IPS DF 6.9 (cell line): ENCODE results near the gene NHEJ1.

Experiments used
- DNase-seq: peaks from one replicate; pipeline ENCODE4 v3.0.0-alpha.2; 2013; ENCODE audit warnings: low read depth, low spot score
- H3K27ac ChIP-seq: one replicate; pipeline ENCODE4 v1.5.1; 2013; ENCODE audit warnings: low read length, control low read depth
- H3K27me3 ChIP-seq: 2 replicates; pipeline ENCODE4 v1.6.1; 2013; ENCODE audit warnings: mild to moderate bottlenecking, low read length; ENCODE audit not compliant: control insufficient read depth, insufficient read depth
- H3K36me3 ChIP-seq: 2 replicates; pipeline ENCODE4 v1.6.1; 2013; ENCODE audit warnings: low read length; ENCODE audit not compliant: control insufficient read depth, insufficient read depth
- H3K4me1 ChIP-seq: 2 replicates; pipeline ENCODE4 v1.6.1; 2013; ENCODE audit warnings: low read length; ENCODE audit not compliant: control insufficient read depth, insufficient read depth
- H3K4me3 ChIP-seq: 2 replicates; pipeline ENCODE4 v1.5.1; 2013; ENCODE audit warnings: mild to moderate bottlenecking, low read length
- H3K9me3 ChIP-seq: 2 replicates; pipeline ENCODE4 v1.6.1; 2013; ENCODE audit warnings: low read length, inconsistent platforms; ENCODE audit not compliant: control insufficient read depth, insufficient read depth
- WGBS: extraction: QIAGEN DNeasy Blood & Tissue Kit; methylation state at CpG from one replicate; pipeline ENCODE4 v1.1.7; 2013; ENCODE audit warnings: mixed read lengths, missing lambda C conversion rate; ENCODE audit not compliant: insufficient read length, insufficient coverage; 5-methylcytosine and 5-hydroxymethylcytosine counted together

Gene NHEJ1

DNA sequence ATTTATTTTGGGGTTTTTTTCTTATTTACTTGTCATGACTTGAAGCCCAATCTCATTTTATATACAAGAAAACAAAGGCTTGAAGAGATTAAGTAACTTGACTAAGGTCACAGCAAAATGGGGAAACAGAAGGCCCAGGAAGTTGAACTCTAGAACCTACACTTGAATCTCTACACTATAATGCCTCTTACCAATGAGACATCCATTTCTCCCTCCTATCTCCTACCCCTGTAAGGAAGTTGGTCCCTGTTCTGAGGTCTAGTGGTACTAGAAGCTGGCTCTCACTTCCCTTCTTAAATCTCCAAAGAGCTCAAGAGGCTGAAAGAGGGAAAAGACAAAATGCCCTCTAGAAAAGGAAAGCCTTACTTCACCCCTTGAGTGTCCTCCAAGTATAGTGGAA is 74.4 kb downstream of the NHEJ1 start:
- Histone ChIP-seq H3K9me3 (no peaks in the 10 kb centered on the region), H3K36me3 (no peaks in the 10 kb centered on the region), H3K4me3 (no peak overlapping the region), H3K4me1 (no peaks in the 10 kb centered on the region), H3K27ac (no peak overlapping the region), H3K27me3 (no peaks in the 10 kb centered on the region)
- no peak for DNase-seq

DNA sequence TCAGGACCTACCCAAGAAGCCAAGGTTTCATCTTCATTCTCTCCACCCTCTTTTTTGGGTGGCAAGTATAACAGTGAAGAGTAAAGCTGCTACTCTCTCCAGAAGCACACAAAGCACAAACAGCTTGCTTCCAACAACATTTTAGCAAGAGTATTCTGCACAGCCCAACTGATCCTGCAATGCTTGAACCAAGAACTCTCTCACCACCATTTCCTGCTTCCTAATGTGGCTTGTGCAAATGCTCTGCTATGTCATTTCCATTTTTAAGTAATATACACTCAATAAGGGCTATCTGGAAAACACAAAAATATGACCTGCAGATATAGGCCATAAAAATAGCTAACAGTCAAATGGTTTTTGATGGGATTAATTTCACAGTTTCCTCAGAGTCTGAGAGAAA is 75.8 kb downstream of the NHEJ1 start:
- Histone ChIP-seq H3K27me3 (no peaks in the 10 kb centered on the region), H3K9me3 (no peaks in the 10 kb centered on the region), H3K4me1 (no peaks in the 10 kb centered on the region), H3K27ac (no peak overlapping the region), H3K36me3 (no peaks in the 10 kb centered on the region), H3K4me3 (no peak overlapping the region)
- no peak for DNase-seq

DNA sequence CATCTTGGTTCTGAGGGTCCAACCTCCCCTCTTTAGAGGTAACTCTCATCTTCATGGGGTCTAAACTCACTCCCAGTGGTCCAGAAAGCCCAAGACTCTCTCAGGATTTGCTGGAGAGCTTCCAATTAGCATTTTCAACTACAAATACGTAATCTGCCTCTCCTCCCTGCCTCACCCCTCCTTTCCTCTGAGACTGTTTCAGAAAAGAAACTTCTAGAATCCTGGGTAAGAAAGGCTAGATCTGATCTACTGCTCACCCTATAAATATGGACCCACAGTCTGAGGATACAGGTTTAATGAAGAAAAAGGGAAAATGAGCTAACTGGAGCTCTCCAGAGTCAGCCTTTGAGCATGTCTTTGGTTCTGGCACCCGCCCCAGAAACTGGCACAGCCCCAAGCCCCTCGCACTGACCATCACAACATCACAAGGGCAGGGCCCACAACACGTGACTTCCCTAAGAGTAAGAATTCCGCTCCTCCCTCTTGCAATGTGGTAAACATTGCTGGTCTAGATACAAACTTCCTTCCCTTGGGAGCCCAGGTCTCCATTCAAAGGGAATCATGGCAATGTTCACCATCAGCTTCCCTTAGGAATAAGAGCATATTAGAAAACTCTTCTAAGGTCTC is 78.2 kb downstream of the NHEJ1 start:
- Histone ChIP-seq H3K4me3 (no peak overlapping the region), H3K36me3 (no peaks in the 10 kb centered on the region), H3K9me3 (no peaks in the 10 kb centered on the region), H3K27ac (no peak overlapping the region), H3K27me3 (no peaks in the 10 kb centered on the region), H3K4me1 (no peaks in the 10 kb centered on the region)
- no peak for DNase-seq
- WGBS, result no CpG with 5 or more reads among the region's 5 CpGs

DNA sequence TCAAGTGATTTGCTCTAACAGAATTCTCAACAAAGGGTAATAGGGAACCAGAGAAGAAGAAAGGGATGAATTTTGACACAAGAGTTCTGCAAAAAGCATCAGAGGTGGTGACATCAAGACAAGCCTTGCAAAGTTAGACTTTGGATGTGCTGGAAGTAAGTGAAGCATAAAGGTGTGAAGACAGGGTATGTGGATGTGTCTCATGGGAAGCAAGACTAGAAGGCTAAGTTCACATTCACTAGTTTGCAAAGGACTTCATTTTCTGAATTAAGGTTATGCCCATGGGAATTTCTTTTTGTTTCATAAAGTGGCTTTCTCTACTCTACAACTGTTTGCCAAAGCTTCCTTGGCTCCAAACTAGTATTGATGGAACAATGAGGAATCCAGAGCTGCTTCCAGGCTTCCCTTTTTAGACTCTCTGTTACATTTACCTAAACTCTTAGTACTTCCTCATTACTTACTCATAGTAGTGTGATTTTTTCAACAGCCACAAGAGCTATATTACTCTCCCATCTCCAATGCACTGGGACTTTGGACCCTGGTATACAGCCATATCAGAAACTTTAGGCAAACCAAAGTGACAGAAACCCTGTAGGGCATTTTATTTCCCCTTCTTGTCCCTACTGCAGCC is 78.8 kb downstream of the NHEJ1 start:
- Histone ChIP-seq H3K27me3 (no peaks in the 10 kb centered on the region), H3K27ac (no peak overlapping the region), H3K4me3 (no peak overlapping the region), H3K9me3 (no peaks in the 10 kb centered on the region), H3K4me1 (no peaks in the 10 kb centered on the region), H3K36me3 (no peaks in the 10 kb centered on the region)
- DNase-seq, result no peak

DNA sequence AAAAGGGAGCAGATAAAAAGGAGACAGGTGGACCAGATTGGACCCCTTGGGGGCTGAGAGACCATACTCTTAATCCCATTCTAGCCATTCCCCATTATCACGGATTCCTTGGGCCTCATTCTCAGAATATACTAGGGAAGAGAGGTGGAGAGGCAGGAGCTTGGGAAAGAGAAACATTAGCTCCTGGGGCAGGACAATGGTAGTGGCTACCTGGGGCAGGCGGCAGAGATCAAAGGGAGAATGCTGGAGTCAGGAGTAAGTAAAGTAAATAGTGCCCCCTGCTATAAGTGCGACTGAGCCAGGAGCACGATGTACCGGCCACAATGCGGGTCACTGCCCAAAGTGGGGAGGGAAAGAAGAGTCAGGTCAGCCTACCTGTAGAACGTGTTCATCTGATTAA is 79.5 kb downstream of the NHEJ1 start:
- Histone ChIP-seq H3K27me3 (no peaks in the 10 kb centered on the region), H3K36me3 (no peaks in the 10 kb centered on the region), H3K4me1 (no peaks in the 10 kb centered on the region), H3K27ac (no peak overlapping the region), H3K4me3 (no peak overlapping the region), H3K9me3 (no peaks in the 10 kb centered on the region)
- DNase-seq, result no peak
- WGBS, result no CpG with 5 or more reads among the region's 7 CpGs

DNA sequence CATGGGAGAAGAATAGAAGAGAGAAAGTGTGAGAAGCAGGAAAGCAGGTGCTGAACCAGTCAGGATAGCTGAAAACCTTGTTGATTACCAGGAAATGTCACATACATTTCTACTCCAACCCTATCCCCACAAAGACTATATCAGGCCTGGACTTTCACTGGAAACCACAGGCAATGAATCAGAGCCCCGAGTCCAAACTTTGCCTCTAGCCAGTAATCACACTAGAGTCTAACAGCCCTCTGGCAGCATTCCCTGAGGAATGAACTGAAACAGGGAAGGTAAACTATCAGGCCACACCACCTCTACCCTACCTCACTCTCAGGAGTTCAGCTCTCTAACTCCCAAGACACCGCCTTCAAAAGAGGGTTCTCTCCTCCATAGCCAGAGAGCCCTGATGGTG is 81.2 kb downstream of the NHEJ1 start:
- no peak for DNase-seq
- no CpG with 5 or more reads among the region's 2 CpGs for WGBS

DNA sequence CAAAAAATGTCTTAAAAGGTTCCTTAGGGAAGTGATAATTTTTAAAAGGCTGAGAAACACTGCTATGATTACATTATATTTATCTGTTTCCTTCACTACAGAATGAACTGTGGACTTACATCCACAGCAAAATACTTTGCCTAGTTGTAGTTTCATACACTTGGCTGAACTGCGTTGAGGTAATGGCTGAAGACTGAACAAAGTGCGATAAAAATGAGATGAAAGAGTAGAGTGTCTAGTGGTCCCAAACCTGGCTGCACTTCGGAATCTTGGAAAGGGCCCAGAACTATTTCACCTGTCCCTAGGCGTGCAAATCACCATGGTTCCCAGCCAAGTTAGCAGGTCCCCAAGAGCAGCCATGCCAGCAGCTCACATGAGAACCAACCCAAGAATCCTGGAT is 81.7 kb downstream of the NHEJ1 start:
- WGBS, result no CpG with 5 or more reads among the region's 4 CpGs
- Histone ChIP-seq H3K36me3 (no peaks in the 10 kb centered on the region), H3K4me3 (no peak overlapping the region), H3K27ac (no peak overlapping the region), H3K27me3 (no peaks in the 10 kb centered on the region), H3K4me1 (no peaks in the 10 kb centered on the region), H3K9me3 (no peaks in the 10 kb centered on the region)
- DNase-seq, result no peak

More for the DNA sequence above, 81.2 kb downstream of the NHEJ1 start:
- H3K36me3 ChIP-seq, result no peaks in the 10 kb centered on the region
- H3K27ac ChIP-seq, result no peak overlapping the region
- H3K9me3 ChIP-seq, result no peaks in the 10 kb centered on the region
- no peak overlapping the region for H3K4me3 ChIP-seq
- no peaks in the 10 kb centered on the region for H3K27me3 ChIP-seq
- H3K4me1 ChIP-seq, result no peaks in the 10 kb centered on the region

DNA sequence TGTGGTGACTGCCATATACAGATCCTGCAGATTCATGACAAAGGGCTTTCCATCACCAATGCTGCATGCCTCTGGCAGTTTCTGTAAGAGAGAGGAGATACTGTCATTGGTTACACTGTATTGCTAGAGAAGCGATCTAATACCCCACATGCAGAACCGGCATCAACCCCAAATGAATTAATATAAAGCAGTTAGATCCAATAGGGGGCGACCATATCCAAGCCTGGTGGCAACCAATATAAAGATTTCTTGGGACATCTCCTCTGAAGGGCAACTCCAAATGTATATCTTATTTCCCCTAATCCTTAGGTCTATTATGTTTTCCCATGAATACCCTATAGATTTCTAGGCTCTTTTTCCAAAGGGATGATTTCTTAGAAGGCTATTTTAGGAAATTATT is 82.5 kb downstream of the NHEJ1 start:
- WGBS, result no CpG with 5 or more reads among the region's 3 CpGs
- no peaks in the 10 kb centered on the region for H3K4me1 ChIP-seq
- no peak overlapping the region for H3K4me3 ChIP-seq
- no peak for DNase-seq
- no peaks in the 10 kb centered on the region for H3K36me3 ChIP-seq
- no peaks in the 10 kb centered on the region for H3K9me3 ChIP-seq
- H3K27me3 ChIP-seq, result no peaks in the 10 kb centered on the region
- no peak overlapping the region for H3K27ac ChIP-seq

DNA sequence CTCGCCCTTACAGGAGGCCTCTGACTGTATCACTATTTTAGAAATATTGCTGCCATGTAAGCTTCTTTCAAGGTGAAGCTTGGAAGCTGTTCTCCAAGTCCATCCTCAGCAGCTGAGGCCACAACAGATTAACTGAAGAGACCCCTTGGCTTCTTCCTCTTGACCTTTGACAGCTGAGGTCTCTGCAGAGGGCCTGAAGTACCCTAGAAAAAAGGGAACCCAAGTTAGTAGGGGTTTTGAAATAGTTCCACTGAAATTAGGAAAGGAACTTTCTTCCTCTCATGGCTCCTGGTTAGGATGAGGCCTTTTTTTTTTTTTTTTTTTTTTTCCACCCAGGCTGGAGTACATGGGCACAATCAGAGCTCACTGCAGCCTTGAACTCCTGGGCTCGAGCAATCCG is 84.4 kb downstream of the NHEJ1 start:
- DNase-seq, result no peak
- no peaks in the 10 kb centered on the region for H3K36me3 ChIP-seq

DNA sequence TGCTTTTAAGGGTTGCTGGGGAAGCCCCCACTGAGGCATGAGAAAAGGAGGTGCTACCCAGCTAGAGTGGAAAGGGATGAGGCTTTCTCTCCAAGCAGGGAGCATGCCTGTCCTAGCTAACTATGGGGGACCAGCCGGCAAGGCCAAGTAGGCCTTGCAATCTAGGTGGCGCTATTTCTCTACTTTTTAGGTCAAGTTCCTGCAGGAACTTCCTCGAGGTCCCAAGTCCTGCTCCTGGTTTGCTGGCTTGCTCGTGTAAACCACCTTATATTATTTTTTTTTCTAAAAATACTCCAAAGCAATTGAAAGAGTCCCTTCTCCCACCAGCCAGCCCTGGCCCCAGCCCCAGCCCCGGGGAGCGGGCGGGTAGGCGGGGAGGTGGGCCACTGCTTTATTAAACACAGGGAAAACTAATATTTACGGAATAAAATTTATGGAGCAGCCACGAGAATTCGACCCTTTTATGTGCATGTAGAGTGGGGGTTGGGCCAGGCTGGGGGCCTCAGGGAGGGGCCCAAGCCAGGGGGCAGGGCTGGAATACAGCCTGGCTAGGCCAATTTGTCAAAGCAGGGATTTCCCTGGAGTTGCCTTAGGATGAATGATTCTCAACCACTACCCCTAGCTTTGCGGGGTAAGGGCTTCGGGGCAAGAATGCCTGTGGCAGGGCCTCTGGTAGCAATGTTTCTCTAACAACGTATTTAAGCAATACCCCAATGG is 87.0 kb downstream of the NHEJ1 start:
- Histone ChIP-seq H3K36me3 (no peaks in the 10 kb centered on the region), H3K27me3 (no peaks in the 10 kb centered on the region), H3K27ac (no peak overlapping the region), H3K9me3 (no peaks in the 10 kb centered on the region), H3K4me1 (no peaks in the 10 kb centered on the region), H3K4me3 (no peak overlapping the region)
- DNase-seq, result peak; percentile 57
- WGBS, result no CpG with 5 or more reads among the region's 14 CpGs

More for the DNA sequence above, 84.4 kb downstream of the NHEJ1 start:
- no peak overlapping the region for H3K27ac ChIP-seq
- H3K27me3 ChIP-seq, result no peaks in the 10 kb centered on the region
- no CpG with 5 or more reads among the region's 3 CpGs for WGBS
- H3K4me3 ChIP-seq, result no peak overlapping the region
- no peaks in the 10 kb centered on the region for H3K4me1 ChIP-seq
- no peaks in the 10 kb centered on the region for H3K9me3 ChIP-seq

DNA sequence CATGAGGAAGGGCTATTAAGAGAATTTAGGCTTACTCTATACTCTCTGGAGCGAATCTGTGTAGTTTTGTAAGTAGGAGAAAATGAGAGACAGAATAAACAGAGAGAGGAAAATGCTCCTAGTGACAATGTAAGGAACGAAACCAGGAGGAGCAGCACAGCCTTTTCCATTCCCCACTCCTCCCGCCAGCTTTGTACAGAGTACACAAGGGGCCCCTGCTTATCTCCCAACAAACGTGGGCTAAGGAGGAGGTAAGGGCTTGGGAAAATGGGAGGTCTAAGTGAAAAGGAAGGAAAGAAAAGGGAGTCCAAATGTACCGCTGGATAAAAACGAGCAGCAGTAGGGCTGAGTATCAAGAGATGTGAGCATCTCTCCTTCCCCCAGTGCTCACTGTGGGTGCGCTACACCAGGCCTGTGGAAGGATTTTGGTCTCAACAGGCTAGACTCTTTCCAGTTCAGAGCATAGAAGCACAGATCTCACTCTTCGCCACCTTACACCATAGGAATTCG is 87.8 kb downstream of the NHEJ1 start:
- no peak overlapping the region for H3K27ac ChIP-seq
- no peaks in the 10 kb centered on the region for H3K4me1 ChIP-seq
- no peaks in the 10 kb centered on the region for H3K36me3 ChIP-seq
- H3K27me3 ChIP-seq, result no peaks in the 10 kb centered on the region
- no CpG with 5 or more reads among the region's 9 CpGs for WGBS
- DNase-seq, result no peak
- H3K9me3 ChIP-seq, result no peaks in the 10 kb centered on the region
- H3K4me3 ChIP-seq, result no peak overlapping the region
